HG03135 (cell line): ENCODE data around the gene TAGLN2.

ENCODE experiments used
- ATAC-seq: cut with Tn5 transposase; IDR thresholded peaks from one replicate; pipeline ENCODE4 v1.9.1; 2021; ENCODE audit warnings: mild to moderate bottlenecking, moderate library complexity; ENCODE audit not compliant: unreplicated experiment

Gene TAGLN2

GRCh38 chr1:159879136-159879535, 46.2 kb downstream of the TAGLN2 start:
- ATAC-seq, result no peak

DNA sequence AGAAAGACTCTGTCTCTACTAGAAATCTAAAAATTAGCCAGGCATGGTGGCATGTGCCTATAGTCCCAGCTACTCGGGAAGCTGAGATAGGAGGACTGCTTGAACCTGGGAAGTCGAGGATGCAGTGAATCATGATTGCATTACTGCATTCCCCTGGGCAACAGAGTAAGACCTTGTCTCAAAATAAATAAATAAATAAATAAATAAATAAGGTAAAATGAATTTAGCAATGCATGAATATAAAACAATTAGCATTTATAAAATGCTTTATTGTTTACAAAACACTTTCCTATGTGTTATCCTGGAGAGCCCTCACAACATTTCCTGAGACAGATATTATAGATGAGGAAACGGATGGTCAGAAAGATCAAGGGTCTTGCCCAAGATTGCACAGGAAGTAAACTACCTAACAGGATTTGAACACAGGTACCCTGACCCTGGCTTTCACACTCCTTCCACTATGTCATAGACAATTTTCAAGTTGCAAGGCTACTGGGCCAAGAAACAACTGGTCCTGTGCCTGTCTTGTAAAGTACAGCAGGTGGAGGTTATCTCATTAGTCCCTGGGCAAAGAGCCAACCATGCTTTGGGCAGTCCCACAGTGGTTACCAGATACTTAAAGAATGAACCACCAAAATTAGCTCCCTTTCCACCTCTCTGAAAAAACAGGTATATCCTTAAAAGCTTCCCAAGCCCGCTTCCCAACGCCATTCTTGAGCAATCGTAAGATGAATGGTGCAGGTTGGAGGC, 47.4 kb downstream of the TAGLN2 start:
- ATAC-seq, result no peak

GRCh38 chr1:159873530-159874143, 51.7 kb downstream of the TAGLN2 start:
- ATAC-seq, result no peak

GRCh38 chr1:159872891-159873290, 52.4 kb downstream of the TAGLN2 start:
- ATAC-seq, result no peak

GRCh38 chr1:159870704-159871103, 54.6 kb downstream of the TAGLN2 start:
- ATAC-seq, result no peak

GRCh38 chr1:159869607-159870006, 55.7 kb downstream of the TAGLN2 start:
- no peak for ATAC-seq

DNA sequence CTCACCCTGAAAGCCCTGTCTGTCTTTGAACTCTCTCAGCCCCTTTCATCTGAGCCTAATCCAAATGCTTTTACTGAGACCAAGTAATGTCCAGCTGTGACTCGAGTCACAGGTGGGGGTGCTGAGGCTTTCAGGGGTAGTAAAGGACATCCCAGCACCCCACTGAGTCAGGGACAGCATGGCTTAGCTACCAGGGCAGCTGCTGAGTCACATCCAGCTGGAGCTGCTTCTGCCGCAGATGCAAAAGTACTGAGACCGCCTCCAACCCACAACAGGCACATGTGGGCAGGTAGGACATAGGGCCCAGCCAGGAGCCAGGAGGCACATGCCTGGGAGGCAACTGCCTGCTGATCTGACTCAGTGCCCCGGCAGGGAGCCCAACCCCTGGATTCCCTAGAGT, 56.1 kb downstream of the TAGLN2 start:
- ATAC-seq, result no peak

DNA sequence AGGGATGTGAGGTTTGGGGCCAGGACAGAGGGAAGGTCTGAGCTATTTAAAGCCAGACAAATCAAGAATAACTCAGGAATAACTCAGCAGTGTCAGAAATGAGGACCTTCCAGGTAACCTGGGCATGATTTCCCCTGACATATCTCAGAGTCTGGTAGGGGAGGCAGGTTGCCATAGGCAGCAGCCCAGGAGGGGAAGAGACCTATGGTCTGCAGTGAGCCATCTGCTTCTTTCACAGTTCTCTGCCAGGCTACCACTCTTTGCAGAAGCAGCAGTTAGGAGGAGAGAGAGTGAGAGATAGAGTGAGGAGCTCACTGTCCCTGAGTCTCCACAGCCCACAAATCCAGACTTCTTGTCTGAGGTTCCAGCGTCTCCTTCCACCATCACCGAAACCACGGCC, 56.5 kb downstream of the TAGLN2 start:
- ATAC-seq, result no peak
